ENCODE data around the gene PXDC1. TPM values are rescaled to one million over a fixed set of nuclear protein-coding genes. Genes with fewer than 3 reads are reported as not detected.
A peak's percentile ranks its signal among the peaks of the same experiment; 100 is the strongest.

PXDC1 gene
- total RNA-seq, 2 experiments from 2014 or later, result not detected

DNA sequence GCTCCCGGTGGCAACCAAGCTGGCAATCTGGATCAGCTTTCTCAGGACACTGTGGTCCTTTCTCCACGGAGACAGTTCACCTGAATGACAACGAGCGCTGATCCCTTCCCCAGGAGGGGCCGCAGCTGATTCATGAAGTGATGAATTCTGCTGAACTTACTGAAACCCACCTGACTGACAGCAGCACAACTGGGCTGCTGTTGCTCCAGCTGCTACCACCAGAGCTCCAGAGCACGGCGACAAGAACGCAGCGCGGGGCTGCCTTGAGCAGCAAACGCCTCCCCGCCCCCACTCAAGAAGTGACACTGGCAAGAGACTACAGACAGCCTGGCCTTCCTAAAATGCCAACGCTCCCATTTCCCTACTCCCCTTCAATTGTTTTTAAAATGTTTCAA lies 10.0 kb downstream of the PXDC1 start:
- H3K9me3 Mint-ChIP-seq (ENCODE audit: insufficient read depth), result no peaks in the 10 kb centered on the region
- H3K27me3 Mint-ChIP-seq (ENCODE audit: low read depth), result peaks cover 6% of the 10 kb centered on the region
- no peak for ATAC-seq
- peaks cover 13% of the 10 kb centered on the region for H3K4me1 Mint-ChIP-seq (ENCODE audit: low read depth)
- no peak overlapping the region for H3K4me3 Mint-ChIP-seq
- no peak overlapping the region for H3K27ac Mint-ChIP-seq
- DNase-seq, result no peak
- ChIA-PET POLR2A (no interaction called here), CTCF (interaction anchor here (1.0 to 5.4 kb wide), 7 partner anchors 9 to 248 kb away, joined by 3 to 66 read pairs (median 16); partner anchors contain the start of gene FAM50B)
- H3K36me3 Mint-ChIP-seq (ENCODE audit: low read depth), result no peaks in the 10 kb centered on the region

DNA sequence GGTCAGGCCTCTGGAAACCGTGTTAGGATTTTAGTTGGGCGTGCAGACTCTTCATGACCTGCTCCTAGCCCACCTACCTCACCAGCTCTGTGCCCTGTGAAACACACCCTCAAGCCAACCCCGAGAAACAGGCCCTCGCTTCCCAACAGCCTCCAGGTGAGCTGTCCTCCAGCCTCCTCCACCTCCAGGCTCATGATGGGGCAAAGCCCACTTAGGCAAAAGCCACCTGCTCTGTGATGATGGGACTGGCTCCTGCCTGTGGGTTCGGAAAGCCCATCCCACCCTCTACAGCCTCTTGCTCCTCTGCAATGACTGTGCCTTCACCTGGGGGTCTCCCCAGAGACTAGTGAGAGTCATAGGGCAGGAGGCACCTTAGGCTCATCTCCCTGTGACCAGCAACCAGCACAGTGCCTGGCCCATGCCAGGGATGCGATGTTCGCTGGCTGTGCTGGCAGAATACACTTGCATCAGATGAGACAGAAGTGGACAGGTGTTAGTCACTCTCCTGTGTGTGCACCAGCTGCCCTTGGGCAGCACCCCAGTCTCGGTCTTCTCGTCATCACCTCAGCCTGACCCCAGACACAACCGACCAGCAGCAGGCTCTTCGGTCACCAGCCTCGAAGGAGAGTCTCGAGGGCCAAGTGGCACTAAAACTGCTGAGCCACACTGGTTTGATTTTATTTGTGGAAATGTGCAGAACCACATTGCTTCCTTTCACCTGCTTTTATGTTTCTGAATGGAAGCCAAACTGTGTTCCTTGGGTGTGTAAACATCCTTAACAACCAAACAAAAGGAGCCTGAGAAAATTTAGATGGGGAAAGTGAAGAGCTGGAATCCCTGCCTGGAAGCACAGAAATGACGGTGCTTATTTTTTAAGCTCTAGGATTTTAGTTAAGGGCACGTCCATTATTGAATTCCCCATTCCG lies 10.7 kb downstream of the PXDC1 start:
- ATAC-seq (no peak), DNase-seq (no peak)
- ChIA-PET CTCF (interaction anchor here (1.0 to 5.4 kb wide), 6 partner anchors 9 to 238 kb away, joined by 3 to 66 read pairs (median 11); partner anchors contain the start of gene FAM50B), POLR2A (interaction anchor here (0.6 kb wide), 1 partner anchor 188 kb away, joined by 3 read pairs; no protein-coding TSS in a partner anchor)
- Mint-ChIP-seq H3K36me3 (ENCODE audit: low read depth) (no peaks in the 10 kb centered on the region), H3K27ac (no peak overlapping the region), H3K4me3 (no peak overlapping the region), H3K4me1 (ENCODE audit: low read depth) (peaks cover 16% of the 10 kb centered on the region), H3K9me3 (ENCODE audit: insufficient read depth) (no peaks in the 10 kb centered on the region), H3K27me3 (ENCODE audit: low read depth) (peaks cover 6% of the 10 kb centered on the region)

DNA sequence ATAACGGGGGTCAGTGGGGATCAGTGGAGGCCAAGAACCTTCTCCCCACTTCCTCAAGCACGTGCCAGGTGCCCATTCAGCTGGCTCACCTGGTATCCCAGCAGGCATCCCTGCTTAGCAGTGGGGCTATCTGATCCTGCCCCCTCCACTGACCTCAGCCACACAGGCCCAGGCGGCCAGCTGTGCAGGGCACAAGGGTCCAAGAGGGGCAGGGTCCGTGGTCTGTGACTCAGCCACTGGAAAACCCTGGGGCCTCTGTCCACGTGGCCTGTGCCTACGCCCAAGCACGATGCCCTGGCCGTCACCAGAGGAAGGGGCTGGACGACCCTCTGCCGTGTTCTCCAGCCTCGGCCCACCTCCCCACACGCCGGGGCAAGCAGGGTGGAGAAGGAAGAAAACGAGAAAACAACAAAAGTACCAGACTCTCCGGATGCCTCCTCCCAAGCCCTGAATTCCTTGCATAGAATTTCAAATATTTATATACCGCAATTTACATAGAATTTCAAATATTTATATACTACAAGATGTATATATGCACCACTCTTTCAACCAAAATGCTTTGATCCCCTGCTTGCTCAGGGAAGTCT lies 12.1 kb downstream of the PXDC1 start:
- Mint-ChIP-seq H3K4me3 (no peak overlapping the region), H3K27ac (no peak overlapping the region), H3K36me3 (ENCODE audit: low read depth) (no peaks in the 10 kb centered on the region), H3K27me3 (ENCODE audit: low read depth) (peaks cover 9% of the 10 kb centered on the region), H3K9me3 (ENCODE audit: insufficient read depth) (no peaks in the 10 kb centered on the region), H3K4me1 (ENCODE audit: low read depth) (peaks cover 16% of the 10 kb centered on the region)
- ATAC-seq, result no peak
- DNase-seq, result no peak
- ChIA-PET POLR2A (no interaction called here), CTCF (interaction anchor here (0.5 to 5.4 kb wide), 2 partner anchors 239 to 371 kb away, joined by 3 to 66 read pairs; no protein-coding TSS in a partner anchor)

DNA sequence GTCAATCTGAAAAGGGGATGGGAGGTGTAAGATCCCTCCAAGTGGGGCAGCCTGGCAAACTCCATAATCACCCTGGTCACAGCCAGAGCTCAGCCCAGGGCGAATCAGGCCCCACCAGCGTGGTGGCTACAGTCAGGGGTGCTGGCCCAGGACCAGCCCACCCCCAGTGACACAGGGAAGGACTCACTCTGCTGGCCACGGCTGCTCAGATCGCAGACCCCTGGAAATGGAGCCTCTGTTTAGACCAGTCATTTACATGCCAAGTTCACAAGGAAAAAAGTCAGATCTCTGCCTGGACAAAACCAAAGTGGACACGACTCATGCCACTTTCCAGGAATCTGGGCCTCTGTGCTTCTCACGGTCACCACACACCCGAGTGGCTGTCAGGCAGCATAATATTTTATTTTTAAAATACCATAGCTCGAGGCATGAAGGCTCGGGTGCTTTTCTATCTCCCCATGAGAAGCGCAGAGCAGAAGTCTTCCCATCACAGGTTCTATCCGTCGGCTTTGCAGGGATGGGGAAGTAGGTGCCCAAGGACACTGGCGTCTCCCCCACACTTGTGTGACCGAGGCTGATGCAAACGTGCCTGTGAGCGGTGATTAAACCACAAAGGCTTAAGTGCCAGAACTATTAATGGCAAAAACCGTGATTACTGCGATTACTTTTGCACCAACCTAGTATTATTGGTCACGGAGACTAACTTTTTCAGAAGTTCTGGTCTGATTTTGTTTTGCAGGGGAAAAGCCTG lies 13.0 kb downstream of the PXDC1 start:
- H3K36me3 Mint-ChIP-seq (ENCODE audit: low read depth), result no peaks in the 10 kb centered on the region
- no peaks in the 10 kb centered on the region for H3K9me3 Mint-ChIP-seq (ENCODE audit: insufficient read depth)
- CTCF ChIA-PET, result no interaction called here
- POLR2A ChIA-PET, result no interaction called here
- DNase-seq, result no peak
- ATAC-seq, result no peak
- H3K4me1 Mint-ChIP-seq (ENCODE audit: low read depth), result peaks cover 16% of the 10 kb centered on the region
- peaks cover 9% of the 10 kb centered on the region for H3K27me3 Mint-ChIP-seq (ENCODE audit: low read depth)
- no peak overlapping the region for H3K4me3 Mint-ChIP-seq
- no peak overlapping the region for H3K27ac Mint-ChIP-seq

- CTCF ChIA-PET, result no interaction called here
- H3K4me1 Mint-ChIP-seq (ENCODE audit: low read depth), result peaks cover 11% of the 10 kb centered on the region
- ATAC-seq (no peak), DNase-seq (no peak)
- no peak overlapping the region for H3K4me3 Mint-ChIP-seq
- H3K27ac Mint-ChIP-seq, result no peak overlapping the region
- H3K9me3 Mint-ChIP-seq (ENCODE audit: insufficient read depth), result no peaks in the 10 kb centered on the region
- H3K27me3 Mint-ChIP-seq (ENCODE audit: low read depth), result peaks cover 9% of the 10 kb centered on the region
- POLR2A ChIA-PET, result no interaction called here
- H3K36me3 Mint-ChIP-seq (ENCODE audit: low read depth), result no peaks in the 10 kb centered on the region
Observed at GRCh38 chr6:3737831-3738210, 13.7 kb downstream of the PXDC1 start.

DNA sequence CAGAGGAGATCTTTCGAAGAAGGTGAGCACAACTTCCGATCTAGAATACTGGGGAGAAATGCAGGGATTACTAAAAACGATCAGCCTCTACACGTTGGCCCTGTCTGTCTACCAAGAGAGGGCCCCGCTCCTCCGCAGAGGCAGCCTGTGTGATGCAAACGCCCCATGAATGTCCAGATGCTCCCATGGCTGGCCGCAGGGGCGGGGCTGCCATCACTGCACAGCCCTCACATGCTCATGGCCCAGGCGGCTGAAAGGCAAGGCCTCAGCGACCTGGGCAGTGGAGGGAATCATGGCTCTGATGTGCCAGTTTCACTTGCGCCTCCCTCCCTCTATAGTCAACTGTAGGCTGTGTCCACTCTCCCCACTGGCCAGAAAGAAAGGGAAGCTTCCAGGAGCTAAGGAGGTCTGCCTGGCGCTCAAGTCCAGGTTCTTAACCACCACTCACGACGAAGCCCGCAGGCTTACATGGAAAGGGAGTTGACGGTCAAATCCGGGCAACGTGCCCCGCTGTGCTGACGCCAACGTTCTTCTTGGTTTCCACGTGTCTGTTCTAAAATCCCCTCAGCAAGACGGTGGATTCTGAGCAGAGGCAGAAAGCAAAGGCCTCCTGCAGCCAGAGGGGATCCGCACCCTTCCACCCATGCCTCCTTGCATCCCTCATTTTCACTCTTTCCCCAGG lies 14.2 kb downstream of the PXDC1 start:
- Mint-ChIP-seq H3K9me3 (ENCODE audit: insufficient read depth) (no peaks in the 10 kb centered on the region), H3K4me3 (no peak overlapping the region), H3K27ac (no peak overlapping the region), H3K4me1 (ENCODE audit: low read depth) (peaks cover 6% of the 10 kb centered on the region), H3K36me3 (ENCODE audit: low read depth) (no peaks in the 10 kb centered on the region), H3K27me3 (ENCODE audit: low read depth) (peaks cover 11% of the 10 kb centered on the region)
- CTCF ChIA-PET, result no interaction called here
- POLR2A ChIA-PET, result no interaction called here
- ATAC-seq (no peak), DNase-seq (no peak)

- ChIA-PET POLR2A (interaction anchor here (0.6 kb wide), 1 partner anchor 14 kb away, joined by 3 read pairs; no protein-coding TSS in a partner anchor), CTCF (interaction anchor here (0.6 to 1.6 kb wide), 6 partner anchors 9 to 455 kb away, joined by 3 to 5 read pairs (median 4); no protein-coding TSS in a partner anchor)
- Mint-ChIP-seq H3K4me1 (ENCODE audit: low read depth) (peaks cover 3% of the 10 kb centered on the region), H3K36me3 (ENCODE audit: low read depth) (no peaks in the 10 kb centered on the region), H3K27ac (no peak overlapping the region), H3K4me3 (no peak overlapping the region), H3K9me3 (ENCODE audit: insufficient read depth) (no peaks in the 10 kb centered on the region), H3K27me3 (ENCODE audit: low read depth) (peaks cover 5% of the 10 kb centered on the region)
- no peak for ATAC-seq
- DNase-seq, result no peak
Observed at GRCh38 chr6:3735029-3735605, 16.4 kb downstream of the PXDC1 start.

DNA sequence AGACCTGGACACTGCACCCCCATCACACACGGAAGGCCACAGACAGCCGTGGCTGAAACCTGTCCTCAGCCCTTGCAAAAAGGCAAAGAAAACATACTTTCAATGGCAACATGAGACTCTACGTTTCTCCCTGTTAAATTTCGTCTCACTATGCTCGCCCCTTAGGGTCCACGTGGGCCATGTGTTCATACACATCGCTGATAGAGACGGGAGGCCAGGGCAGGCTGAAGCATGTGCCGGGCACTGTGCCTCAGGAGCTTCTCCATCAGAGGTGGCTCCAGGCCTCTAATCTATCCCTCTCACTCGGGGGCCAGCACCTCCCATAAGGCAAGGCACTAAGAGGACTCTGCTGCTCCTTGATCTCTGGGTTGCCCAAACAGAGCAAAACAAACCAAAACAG lies 17.5 kb downstream of the PXDC1 start:
- ATAC-seq (no peak), DNase-seq (no peak)
- no peaks in the 10 kb centered on the region for H3K9me3 Mint-ChIP-seq (ENCODE audit: insufficient read depth)
- H3K36me3 Mint-ChIP-seq (ENCODE audit: low read depth), result no peaks in the 10 kb centered on the region
- H3K27ac Mint-ChIP-seq, result no peak overlapping the region
- peaks cover 5% of the 10 kb centered on the region for H3K27me3 Mint-ChIP-seq (ENCODE audit: low read depth)
- ChIA-PET POLR2A (no interaction called here), CTCF (interaction anchor here (1.6 kb wide), 1 partner anchor 257 kb away, joined by 3 read pairs; no protein-coding TSS in a partner anchor)
- peaks cover 3% of the 10 kb centered on the region for H3K4me1 Mint-ChIP-seq (ENCODE audit: low read depth)
- H3K4me3 Mint-ChIP-seq, result no peak overlapping the region

DNA sequence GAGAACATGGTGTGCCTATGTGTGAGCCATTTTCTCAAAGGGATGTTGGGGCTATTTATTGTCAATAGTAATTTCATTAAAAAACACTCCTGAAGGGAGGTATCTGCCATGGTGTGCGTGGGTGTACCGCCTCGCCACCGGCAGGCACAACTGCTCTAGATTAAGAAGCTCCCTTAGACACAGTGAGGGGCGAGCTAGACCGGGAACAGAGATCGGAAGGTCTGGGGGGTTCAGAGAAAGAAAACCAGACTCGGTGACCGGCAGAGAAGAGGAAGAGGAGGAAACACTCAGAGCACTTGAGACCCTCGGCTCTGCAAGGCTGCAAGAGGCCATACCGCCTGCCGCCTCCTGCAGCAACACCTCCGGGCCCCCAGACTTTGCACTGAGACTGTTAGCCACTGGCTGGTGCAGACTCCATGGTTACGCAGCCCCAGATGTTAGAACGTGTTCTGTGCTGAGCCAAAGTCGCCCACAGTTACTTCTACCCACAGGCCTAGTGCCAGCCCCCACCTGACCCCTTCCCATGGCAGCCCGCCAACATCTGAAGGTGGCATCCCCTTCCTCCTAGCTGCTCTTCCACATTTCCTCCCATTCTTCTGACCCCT lies 18.1 kb downstream of the PXDC1 start:
- no peak overlapping the region for H3K4me3 Mint-ChIP-seq
- DNase-seq, result no peak
- H3K27me3 Mint-ChIP-seq (ENCODE audit: low read depth), result peaks cover 5% of the 10 kb centered on the region
- ChIA-PET CTCF (interaction anchor here (0.9 to 3.1 kb wide), 15 partner anchors 8 to 482 kb away, joined by 3 to 57 read pairs (median 8); no protein-coding TSS in a partner anchor), POLR2A (no interaction called here)
- peaks cover 3% of the 10 kb centered on the region for H3K4me1 Mint-ChIP-seq (ENCODE audit: low read depth)
- H3K36me3 Mint-ChIP-seq (ENCODE audit: low read depth), result no peaks in the 10 kb centered on the region
- H3K27ac Mint-ChIP-seq, result no peak overlapping the region
- H3K9me3 Mint-ChIP-seq (ENCODE audit: insufficient read depth), result no peaks in the 10 kb centered on the region
- no peak for ATAC-seq

DNA sequence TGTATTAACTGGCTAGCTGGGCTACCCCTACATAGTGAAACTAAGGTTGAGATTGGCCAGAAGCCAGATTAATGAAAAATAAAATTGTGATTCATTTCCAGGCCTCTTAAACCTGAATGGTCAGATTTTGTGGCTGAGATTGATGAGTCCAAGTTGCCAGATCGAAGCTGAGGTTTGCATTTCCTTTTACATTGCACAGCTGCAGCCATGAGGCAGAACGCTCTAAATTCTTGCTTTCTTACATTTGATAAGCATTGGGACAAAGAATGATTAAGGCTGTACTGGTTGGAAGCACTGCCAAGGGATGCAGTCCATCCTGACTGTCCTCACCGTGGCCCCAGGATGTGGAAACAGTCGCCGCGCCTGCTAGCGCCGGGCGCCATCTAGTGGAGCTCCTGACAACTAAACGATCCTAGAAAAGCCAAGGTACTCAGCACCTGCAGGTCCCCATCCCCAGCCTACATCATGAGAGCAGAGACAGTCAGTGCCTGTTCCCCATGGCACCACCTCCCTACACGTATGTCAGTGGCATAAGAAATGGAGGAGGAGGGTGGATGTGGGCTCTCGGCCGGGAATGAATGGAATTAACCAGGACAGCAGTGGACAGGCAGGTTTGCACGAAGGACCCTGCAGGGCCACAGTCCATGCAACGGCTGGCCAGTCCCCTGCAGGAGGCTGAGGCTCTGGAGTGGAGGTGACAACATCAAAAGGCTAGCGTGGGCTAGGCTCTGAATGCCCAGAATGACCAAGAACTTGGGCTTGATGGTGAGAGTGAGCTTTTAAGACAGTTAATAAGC lies 19.0 kb downstream of the PXDC1 start:
- POLR2A ChIA-PET, result interaction anchor here (1.0 kb wide), 1 partner anchor 318 kb away, joined by 3 read pairs; no protein-coding TSS in a partner anchor
- peak; percentile 69 for ATAC-seq
- CTCF ChIA-PET, result interaction anchor here (0.7 to 3.1 kb wide), 36 partner anchors 9 to 574 kb away, joined by 3 to 57 read pairs (median 4); no protein-coding TSS in a partner anchor
- Mint-ChIP-seq H3K9me3 (ENCODE audit: insufficient read depth) (no peaks in the 10 kb centered on the region), H3K4me3 (no peak overlapping the region), H3K4me1 (ENCODE audit: low read depth) (peaks cover 3% of the 10 kb centered on the region), H3K27ac (no peak overlapping the region), H3K36me3 (ENCODE audit: low read depth) (no peaks in the 10 kb centered on the region), H3K27me3 (ENCODE audit: low read depth) (peaks cover 5% of the 10 kb centered on the region)
- peak; percentile 69 for DNase-seq
